ENCODE measurements around the gene TNS2.

GRCh38 chr12:53055471-53056266 lies 5.8 kb downstream of the TNS2 start:
- TF ChIP-seq CTCF (IDR thresholded peaks at IDR 0.05 in 4 of 5, conservative IDR thresholded peaks at IDR 0.05 in 1 of 5) (no peak), POLR2A (IDR thresholded peaks at IDR 0.05) (no peak)

Measured in gastrocnemius medialis (tissue), 4 donors.